GM19328 (cell line): ENCODE results near the gene CEP57L1.
"Not testable (repeated sequence)": the region's sequence is repeated elsewhere in the genome, so short reads cannot be mapped to it uniquely, and the experiment has no call there.

ENCODE experiments used
- ATAC-seq: cut with Tn5 transposase; IDR thresholded peaks from one replicate; pipeline ENCODE4 v1.9.1; 2021; ENCODE audit warnings: mild to moderate bottlenecking, moderate library complexity; ENCODE audit not compliant: unreplicated experiment

CEP57L1 gene

GRCh38 chr6:109167562-109167961, 72.3 kb downstream of the CEP57L1 start:
- ATAC-seq, result no peak

DNA sequence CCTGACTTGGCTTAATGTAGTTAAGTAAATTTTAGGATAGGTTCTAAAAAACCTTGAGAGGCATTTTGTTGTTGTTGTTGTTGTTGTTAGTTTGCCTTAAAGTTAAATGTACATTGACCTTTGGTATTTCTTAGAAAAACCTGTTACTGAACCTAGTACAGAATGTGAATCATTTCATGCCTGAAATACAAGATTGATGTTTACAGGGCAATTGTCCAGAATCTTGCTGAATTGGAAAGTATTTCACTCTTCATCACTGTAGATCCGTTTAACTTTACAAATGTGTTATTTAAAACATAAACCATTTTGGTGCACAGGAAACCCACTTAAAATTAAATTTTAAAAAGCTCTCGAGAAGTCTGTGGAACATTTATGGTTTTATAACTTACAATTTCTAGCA, 75.0 kb downstream of the CEP57L1 start:
- ATAC-seq, result no peak

GRCh38 chr6:109172101-109172746, 76.9 kb downstream of the CEP57L1 start:
- no peak for ATAC-seq

DNA sequence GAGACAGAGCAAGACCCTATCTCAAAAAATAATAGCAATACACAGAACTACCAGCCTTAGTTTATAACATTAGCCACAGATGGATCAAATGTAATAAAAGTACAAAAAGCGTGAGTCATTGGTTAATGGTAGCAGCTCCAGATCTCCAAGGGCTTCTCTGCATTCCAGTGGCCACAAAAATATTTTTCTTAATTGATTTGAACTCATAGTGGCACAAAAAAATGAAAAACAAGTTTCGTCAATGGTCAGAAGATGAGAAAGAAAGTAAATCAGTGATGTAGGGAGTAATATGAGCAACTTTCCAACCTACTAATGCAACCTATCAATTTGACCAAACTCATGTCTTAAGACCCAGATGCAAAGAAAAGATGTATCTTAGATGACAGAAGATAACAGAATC, 79.6 kb downstream of the CEP57L1 start:
- no peak for ATAC-seq

GRCh38 chr6:109178921-109179320, 83.6 kb downstream of the CEP57L1 start:
- no peak for ATAC-seq

DNA sequence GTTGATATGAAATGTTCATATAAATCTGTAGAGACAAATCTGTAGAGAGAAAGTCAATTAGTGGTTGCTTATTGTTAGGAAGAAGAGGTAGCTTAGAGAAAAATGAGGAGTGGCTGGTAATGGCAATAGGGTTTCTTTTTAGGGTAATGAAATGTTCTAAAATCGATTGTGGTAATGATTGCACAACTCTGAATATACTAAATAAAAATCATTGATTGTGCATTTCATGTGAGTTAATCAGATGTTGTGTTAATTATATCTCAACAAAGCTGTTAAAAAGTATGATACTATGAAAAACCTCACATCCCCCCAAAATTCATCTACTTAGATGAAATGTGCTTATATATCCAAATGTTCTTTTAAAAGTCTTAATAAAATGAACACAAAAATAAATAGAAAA, 84.2 kb downstream of the CEP57L1 start:
- no peak for ATAC-seq

DNA sequence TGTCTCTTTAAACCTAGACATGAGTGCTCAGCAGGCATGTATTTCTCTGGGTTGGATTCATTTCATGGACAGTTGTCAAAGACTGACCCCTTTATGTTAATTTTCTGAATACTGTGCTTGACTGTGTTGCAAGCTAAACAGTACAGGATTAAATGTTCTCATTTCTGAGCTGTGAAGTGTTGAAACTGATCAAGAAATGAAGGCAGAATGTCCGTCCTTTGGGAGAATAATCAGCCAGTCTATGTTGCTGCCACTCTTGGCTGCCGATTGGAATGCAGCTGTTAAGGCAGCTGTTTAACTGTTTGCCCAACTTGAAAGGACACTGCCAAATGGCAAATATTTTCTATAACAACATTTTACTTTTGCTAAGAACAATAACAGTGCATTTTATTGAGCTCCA, 87.3 kb downstream of the CEP57L1 start:
- ATAC-seq, result no peak

- ATAC-seq, result no peak
Measured at GRCh38 chr6:109183109-109183650, 87.9 kb downstream of the CEP57L1 start.

DNA sequence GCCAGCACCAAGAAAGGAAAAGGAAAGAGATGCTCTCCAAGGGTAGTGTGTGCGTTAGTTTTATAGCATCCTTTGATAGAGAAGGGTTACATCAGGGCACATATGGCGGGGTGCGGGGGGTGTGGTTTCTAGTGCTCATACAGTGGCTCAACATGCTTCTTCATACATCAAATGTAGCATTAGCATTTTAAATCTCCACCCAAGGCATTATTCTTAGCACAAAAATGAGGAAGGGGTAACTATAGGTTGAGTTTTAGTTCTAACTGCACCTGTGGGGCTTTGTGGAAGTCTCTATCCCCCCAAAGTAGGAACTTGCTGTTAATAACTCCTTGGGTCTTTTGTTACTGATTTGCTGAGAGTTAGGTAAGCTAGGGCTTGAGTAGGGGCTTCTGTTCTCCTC, 89.3 kb downstream of the CEP57L1 start:
- no peak for ATAC-seq

DNA sequence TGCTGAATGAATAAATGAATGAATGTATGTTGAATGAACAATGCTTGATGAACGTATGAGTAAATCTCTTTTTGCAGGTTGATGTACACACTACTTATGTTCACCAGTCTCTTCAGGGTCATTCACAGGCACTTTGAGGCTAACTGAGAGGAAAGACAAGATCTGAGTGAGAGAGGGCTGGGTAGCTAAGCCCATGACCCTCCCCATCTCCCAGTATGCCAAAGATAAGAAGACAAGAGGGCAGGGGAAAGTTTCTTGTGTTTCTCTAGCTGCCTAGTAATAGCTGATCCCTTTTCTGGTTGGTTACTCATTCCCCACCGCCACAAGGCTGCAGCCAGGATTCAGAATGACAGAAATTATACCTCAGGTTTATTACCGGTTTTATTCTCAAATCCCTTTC, 90.7 kb downstream of the CEP57L1 start:
- ATAC-seq, result no peak

DNA sequence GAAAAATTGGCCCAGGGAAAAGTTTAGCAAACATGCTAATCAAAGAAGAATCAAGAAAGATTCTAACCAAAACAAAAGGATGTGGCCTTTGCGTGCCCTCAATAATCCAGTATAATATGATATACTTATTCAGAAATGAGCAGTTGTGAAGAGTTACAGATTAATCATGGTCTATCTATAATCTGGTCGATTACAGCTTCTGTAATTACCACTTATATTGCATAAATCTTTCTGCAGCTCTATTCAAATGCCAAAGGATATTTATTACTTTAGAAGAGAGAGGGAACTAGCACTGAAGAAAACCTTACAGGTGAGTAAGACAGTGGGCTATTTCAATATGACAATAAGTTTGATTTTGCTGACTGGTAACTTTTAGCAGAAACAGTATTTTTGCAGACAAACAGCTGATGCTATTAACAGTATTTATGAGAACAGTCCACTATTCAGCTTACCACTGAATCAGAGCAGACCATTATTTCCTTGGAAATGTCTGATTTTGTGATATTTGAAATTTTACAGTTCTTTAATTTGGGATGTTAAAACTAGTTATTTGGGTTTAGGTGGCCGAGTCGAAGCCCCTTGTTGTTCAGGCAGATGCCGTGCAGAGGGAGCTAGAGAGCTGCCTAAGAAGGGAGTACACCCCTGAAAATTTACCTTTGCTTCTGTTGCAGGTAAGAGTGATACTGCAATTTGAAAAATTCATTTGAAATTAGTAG, 92.2 kb downstream of the CEP57L1 start:
- ATAC-seq, result no peak

DNA sequence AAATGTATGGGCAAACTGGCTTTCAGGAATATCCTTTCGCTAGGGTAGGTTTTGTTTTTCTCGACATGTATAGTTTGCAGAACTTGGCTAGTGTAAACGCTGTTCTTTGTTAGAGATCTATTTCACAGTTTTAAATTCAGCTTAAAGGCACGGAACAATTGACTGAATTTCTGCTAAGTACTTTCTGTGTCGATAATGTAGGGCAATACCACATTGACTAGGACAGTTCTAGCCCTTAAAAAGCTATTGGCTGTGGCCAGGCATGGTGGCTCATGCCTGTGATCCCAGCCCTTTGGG, 92.8 kb downstream of the CEP57L1 start:
- ATAC-seq, result no peak

DNA sequence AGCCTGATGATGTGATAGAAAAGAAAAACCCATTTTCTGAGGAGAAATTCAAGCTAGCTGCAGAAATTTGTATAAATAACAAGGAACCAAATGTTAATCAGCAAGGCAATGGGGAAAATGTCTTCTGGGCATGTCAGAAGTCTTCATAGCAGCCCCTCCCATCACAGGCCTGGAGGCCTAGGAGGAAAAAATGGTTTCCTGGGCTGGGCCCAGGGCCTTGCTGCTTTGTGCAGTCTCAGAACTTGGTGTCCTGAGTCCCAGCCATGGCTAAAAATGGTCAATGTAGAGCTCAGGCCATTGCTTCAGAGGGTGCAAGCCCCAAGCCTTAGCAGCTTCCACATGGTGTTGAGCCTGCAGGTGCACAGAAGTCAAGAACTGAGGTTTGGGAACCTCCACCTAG, 96.1 kb downstream of the CEP57L1 start:
- ATAC-seq, result not testable (repeated sequence)

DNA sequence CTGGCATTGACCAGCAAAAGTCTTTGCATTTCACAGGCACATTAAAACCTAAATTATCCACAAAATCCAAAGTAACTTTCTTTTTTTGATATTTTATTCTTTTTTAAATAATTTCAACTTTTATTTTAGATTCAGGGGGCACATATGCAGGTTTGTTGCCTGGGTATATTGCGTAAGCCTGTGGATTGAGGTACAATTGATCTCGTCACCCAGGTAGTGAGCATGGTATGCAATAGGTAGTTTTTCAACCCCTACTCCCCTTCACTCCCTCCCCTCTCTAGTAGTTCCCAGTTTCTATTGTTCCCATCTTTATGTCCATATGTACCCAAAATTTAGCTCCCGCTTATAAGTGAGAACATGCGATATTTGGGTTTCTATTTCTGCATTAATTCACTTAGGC, 97.6 kb downstream of the CEP57L1 start:
- ATAC-seq, result no peak

GRCh38 chr6:109194880-109195279, 99.6 kb downstream of the CEP57L1 start:
- no peak for ATAC-seq

GRCh38 chr6:109197061-109197460, 101.8 kb downstream of the CEP57L1 start:
- ATAC-seq, result no peak

GRCh38 chr6:109202409-109203264, 107.3 kb downstream of the CEP57L1 start:
- ATAC-seq, result no peak

- no peak for ATAC-seq
Measured at GRCh38 chr6:109204511-109204910, 109.2 kb downstream of the CEP57L1 start.

GRCh38 chr6:109212683-109213082, 117.4 kb downstream of the CEP57L1 start:
- ATAC-seq, result no peak
